Tibial nerve (tissue), 4 donors: Measurements from ENCODE around the gene ATPAF2. TPM values are rescaled to one million over a fixed set of nuclear protein-coding genes. Genes with fewer than 3 reads are reported as not detected.
A peak's percentile ranks its signal among the peaks of the same experiment; 100 is the strongest.

Experiments used
- DNase-seq, 2 donors: peaks; one replicate each; pipeline ENCODE4 v3.0.0-alpha.2; 2019; ENCODE audit warnings: low spot score in 2 of 2
- H3K27ac ChIP-seq, 4 donors: fragments of 200-600 bp; sonication (generic) in 3 of 4; one replicate each; pipeline ENCODE4 v1.5.1; 2017 to 2019; ENCODE audit warnings: mild to moderate bottlenecking in 1 of 4
- H3K27me3 ChIP-seq, 2 donors: fragments of 200-600 bp; sonication (generic) in 1 of 2; one replicate each; pipeline versions ENCODE4 v1.5.1 to v1.6.0; 2017 to 2019
- H3K36me3 ChIP-seq, 3 donors: fragments of 200-600 bp; sonication (generic); one replicate each; pipeline ENCODE4 v1.5.1; 2018 to 2019
- H3K4me1 ChIP-seq, 4 donors: fragments of 200-600 bp; sonication (generic) in 3 of 4; one replicate each; pipeline ENCODE4 v1.5.1; 2017 to 2019
- H3K4me3 ChIP-seq, 4 donors: fragments of 200-600 bp; sonication (generic) in 3 of 4; one replicate each; pipeline ENCODE4 v1.5.1; 2017 to 2019; ENCODE audit warnings: mild to moderate bottlenecking in 1 of 4, moderate library complexity in 1 of 4
- H3K9me3 ChIP-seq, 4 donors: fragments of 200-600 bp; sonication (generic) in 3 of 4; one replicate each; pipeline ENCODE4 v1.5.1; 2017 to 2019
- CTCF ChIP-seq, 5 experiments: fragments of 200-600 bp in 3 of 5; fragments of 450-650 bp in 2 of 5; sonication (generic) in 3 of 5; IDR thresholded peaks; one replicate each; pipeline ENCODE4 v1.5.1; 2016 to 2019; ENCODE audit warnings: antibody characterized with exemption in 5 of 5, mild to moderate bottlenecking in 3 of 5, moderate library complexity in 2 of 5
- EP300 ChIP-seq, 2 donors: sonication (generic); formaldehyde crosslinking; IDR thresholded peaks; one replicate each; pipeline ENCODE4 v1.6.1; 2017; ENCODE audit warnings: antibody characterized with exemption in 2 of 2, mild to moderate bottlenecking in 1 of 2
- POLR2A ChIP-seq, 2 donors: fragments of 450-650 bp; IDR thresholded peaks; one replicate each; pipeline ENCODE4 v1.6.1; 2017; ENCODE audit warnings: antibody characterized with exemption in 2 of 2, mild to moderate bottlenecking in 2 of 2, moderate library complexity in 2 of 2
- WGBS, 2 donors: methylation state at CpG; one replicate each; pipeline ENCODE4 v1.1.5; 2018; 5-methylcytosine and 5-hydroxymethylcytosine counted together
- total RNA-seq, 4 donors: library from RNA; depleted of rRNA; stranded (reverse); fragments of >200 nt; gene quantifications; one replicate each; pipeline ENCODE4 v1.1.0, GENCODE V29; 2016

The ATPAF2 gene
- total RNA-seq, 4 donors from 2014 or later: 24.0 to 43.7 (median 35.5) TPM

- 16 to 34% methylated on average over 1 of the region's 1 CpG for WGBS, 2 donors
- TF ChIP-seq POLR2A (IDR thresholded peaks at IDR 0.05): no peak
- no peak for TF ChIP-seq CTCF (IDR thresholded peaks at IDR 0.05)
- Histone ChIP-seq H3K27ac (no peak overlapping the region), H3K4me3 (no peak overlapping the region), H3K4me1 (peaks cover 0 to 43% (median 25%) of the 10 kb centered on the region in 4 donors), H3K36me3 (peaks cover 0 to 23% (median 0%) of the 10 kb centered on the region in 3 donors), H3K27me3 (no peaks in the 10 kb centered on the region), H3K9me3 (no peaks in the 10 kb centered on the region)
- DNase-seq: no peak
Measured at GRCh38 chr17:18041776-18042175, 2.8 kb upstream of the ATPAF2 start.

GRCh38 chr17:18040261-18040858 is 1.4 kb upstream of the ATPAF2 start:
- H3K36me3 ChIP-seq: peaks cover 0 to 11% (median 0%) of the 10 kb centered on the region in 3 donors
- no peak for TF ChIP-seq CTCF (IDR thresholded peaks at IDR 0.05)
- TF ChIP-seq EP300 (IDR thresholded peaks at IDR 0.05): no peak
- no peak for TF ChIP-seq POLR2A (IDR thresholded peaks at IDR 0.05)
- WGBS, 2 donors: 19 to 22% methylated on average over 6 of the region's 6 CpGs
- H3K4me3 ChIP-seq: peak overlapping the region; percentile 82 to 94 (median 86)
- H3K27ac ChIP-seq: peak overlapping the region in 3 of 4 donors; percentile 63 to 87 (median 82)
- no peaks in the 10 kb centered on the region for H3K9me3 ChIP-seq
- no peaks in the 10 kb centered on the region for H3K27me3 ChIP-seq
- peaks cover 0 to 43% (median 25%) of the 10 kb centered on the region in 4 donors for H3K4me1 ChIP-seq
- DNase-seq: no peak

GRCh38 chr17:18039535-18040260 is 730 bp upstream of the ATPAF2 start:
- Histone ChIP-seq H3K4me3 (peak overlapping the region; percentile 82 to 94 (median 86)), H3K27me3 (no peaks in the 10 kb centered on the region), H3K9me3 (no peaks in the 10 kb centered on the region), H3K27ac (peak overlapping the region; percentile 63 to 87 (median 82)), H3K4me1 (peaks cover 0 to 43% (median 25%) of the 10 kb centered on the region in 4 donors), H3K36me3 (peaks cover 0 to 4% (median 0%) of the 10 kb centered on the region in 3 donors)
- WGBS, 2 donors: 0% methylated on average over 19 to 22 of the region's 81 CpGs
- TF ChIP-seq EP300 (IDR thresholded peaks at IDR 0.05) (no peak), CTCF (IDR thresholded peaks at IDR 0.05) (no peak), POLR2A (IDR thresholded peaks at IDR 0.05) (no peak)
- peak in 1 of 2 donors; percentile 18 for DNase-seq

GRCh38 chr17:18038149-18038850 is 668 bp downstream of the ATPAF2 start:
- WGBS, 2 donors: 7% methylated on average over 13 of the region's 13 CpGs
- Histone ChIP-seq H3K27ac (peak overlapping the region in 3 of 4 donors; percentile 82 to 87 (median 87)), H3K36me3 (no peaks in the 10 kb centered on the region), H3K9me3 (no peaks in the 10 kb centered on the region), H3K4me1 (peaks cover 0 to 43% (median 25%) of the 10 kb centered on the region in 4 donors), H3K27me3 (no peaks in the 10 kb centered on the region), H3K4me3 (peak overlapping the region; percentile 82 to 95 (median 90))
- TF ChIP-seq CTCF (IDR thresholded peaks at IDR 0.05): no peak
- TF ChIP-seq EP300 (IDR thresholded peaks at IDR 0.05): no peak
- DNase-seq: no peak
